SH-SY5Y (cell line): ENCODE measurements around the gene MYPN.

Experiments
- GATA2 ChIP-seq: IDR thresholded peaks from 2 replicates; pipeline ENCODE4 v1.6.1; 2011; ENCODE audit warnings: mild to moderate bottlenecking, low read depth, low read length
- GATA3 ChIP-seq: IDR thresholded peaks from 2 replicates; pipeline ENCODE4 v1.6.1; 2011; ENCODE audit warnings: low read depth, mild to moderate bottlenecking, low read length, moderate library complexity

DNA sequence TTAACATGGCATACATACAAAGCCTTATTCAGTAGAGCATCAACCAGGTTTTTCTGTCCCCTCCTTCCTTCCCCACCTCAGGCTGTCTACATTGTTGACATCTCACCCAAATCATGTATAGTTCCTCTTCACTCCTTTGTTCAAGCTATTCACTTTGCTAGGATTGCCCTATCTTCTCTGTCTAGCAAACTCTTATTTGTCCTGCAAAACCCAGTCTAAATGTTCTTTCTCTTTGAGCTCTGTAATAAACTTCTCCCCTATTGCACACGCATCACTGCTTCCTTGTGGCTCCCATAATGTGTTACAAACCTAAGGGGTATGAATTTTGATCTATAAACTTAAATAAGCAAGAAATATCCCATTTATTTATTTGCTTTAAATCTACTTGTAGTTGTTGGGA is 36.8 kb downstream of the MYPN start:
- TF ChIP-seq GATA2 (no peak), GATA3 (no peak)
